Head of caudate nucleus (tissue), 42 donors: ENCODE measurements around the gene ZNF468.
"Not testable (repeated sequence)": the region's sequence is repeated elsewhere in the genome, so short reads cannot be mapped to it uniquely, and the experiment has no call there.

Source experiments
- DNase-seq, 42 donors: peaks; one replicate each; pipeline versions ENCODE4 v3.0.0 to v3.0.0-alpha.2; 2020 to 2021; ENCODE audit warnings: mixed read lengths in 7 of 42
- intact Hi-C: fragments of 100-400 bp; cut with DNase I; formaldehyde crosslinking; loops from one replicate; pipeline ENCODE4 v1.15.0; 2022

Gene ZNF468

GRCh38 chr19:52834289-52834688 lies 23.1 kb downstream of the ZNF468 start:
- DNase-seq, intact Hi-C loops: not testable (repeated sequence)

DNA sequence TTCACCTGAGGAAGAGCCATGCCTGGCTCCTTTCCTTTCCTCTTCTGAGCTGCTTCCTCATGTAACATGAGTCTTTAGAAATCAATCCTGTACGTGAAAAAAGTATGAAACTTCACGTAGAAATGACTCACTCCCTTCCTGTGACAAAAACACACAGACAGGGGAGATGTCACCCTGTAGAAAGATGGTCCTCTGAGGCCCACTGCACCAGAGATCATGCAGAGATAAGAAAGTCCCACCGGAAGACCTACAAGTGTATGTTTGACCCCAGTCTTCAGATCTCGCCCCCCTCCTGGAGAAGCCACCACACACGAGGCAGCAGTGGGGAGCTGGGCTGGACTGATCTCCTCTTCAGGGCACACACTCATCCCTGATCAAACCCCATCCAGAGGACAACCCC lies 23.9 kb downstream of the ZNF468 start:
- DNase-seq, intact Hi-C loops: not testable (repeated sequence)

DNA sequence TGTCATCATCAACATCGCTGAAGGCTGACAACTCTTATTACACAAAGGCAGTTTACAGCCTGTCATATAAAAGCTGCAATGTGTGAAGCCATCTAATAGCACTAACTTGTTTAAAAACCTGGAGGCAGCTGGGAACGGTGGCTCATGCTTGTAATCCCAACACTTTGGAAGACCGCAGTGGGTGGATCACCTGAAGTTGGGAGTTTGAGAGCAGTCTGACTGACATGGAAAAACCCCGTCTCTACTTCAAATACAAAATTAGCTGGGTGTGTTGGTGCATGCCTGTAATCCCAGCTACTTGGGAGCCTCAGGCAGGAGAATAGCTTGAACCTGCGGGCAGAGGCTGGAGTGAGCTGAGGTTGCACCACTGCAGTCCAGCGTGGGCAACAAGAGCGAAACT lies 27.6 kb downstream of the ZNF468 start:
- peak in 9 of 42 donors; percentile 12 to 65 (median 39) for DNase-seq
- intact Hi-C loops: not testable (repeated sequence)

GRCh38 chr19:52825765-52826164 lies 31.7 kb downstream of the ZNF468 start:
- no peak for DNase-seq
- intact Hi-C loops: no loop called here

DNA sequence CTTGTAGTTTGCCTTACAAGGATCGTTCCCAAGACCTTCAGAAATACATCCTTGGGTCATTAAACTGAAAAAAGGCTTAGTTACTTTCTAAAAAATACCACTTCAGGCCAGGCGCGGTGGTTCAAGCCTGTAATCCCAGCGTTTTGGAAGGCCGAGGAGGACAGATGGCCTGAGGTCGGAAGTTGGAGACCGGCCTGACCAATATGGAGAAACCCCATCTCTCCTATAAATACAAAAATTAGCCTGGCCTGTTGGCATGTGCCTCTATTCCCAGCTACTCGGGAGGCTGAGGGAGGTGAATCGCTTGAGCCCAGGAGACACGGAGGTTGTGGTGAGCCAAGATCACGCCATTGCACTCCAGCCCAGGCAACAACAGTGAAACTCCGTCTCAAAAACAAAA lies 33.7 kb downstream of the ZNF468 start:
- intact Hi-C loops: no loop called here
- no peak for DNase-seq

DNA sequence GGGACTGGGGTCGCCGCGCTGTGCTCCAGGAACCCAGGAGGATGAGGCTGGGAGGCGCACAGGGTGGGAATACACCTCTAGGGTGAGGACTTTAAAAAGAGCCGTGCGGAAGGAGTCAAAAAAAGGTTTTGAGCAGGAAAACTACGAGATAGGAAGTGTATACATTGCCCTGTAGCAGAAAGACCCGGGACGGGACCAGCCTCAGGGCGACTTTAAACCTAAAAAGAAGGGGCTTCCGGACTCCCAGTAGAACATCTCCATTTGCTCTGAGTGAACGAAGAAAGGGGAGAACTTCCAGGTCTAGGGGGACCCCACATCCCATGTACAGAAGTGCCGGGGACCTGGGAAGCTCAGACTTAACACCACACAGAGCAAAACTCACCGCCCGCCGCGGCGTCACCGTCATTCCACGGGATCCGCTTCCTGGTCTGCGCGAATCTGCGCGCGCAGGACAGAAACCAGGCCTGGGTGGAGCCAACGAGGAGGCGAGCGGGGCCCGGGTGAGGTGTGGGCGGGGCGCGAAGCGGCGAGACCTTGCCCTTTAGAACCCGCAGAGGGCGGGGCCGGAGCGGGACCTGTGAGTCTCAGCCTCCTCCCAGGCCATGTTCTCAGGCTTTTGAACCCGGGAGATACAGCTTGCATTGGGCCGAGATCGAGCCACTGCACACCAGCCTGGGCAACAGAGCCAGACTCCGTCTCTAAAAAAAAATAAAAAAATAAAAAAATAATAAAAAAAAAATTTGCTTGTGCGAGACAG lies 36.0 kb downstream of the ZNF468 start, which contains the start of gene ZNF28:
Gene ZNF28 (minus strand): TSS at position 430 of the 757 bp plus-strand sequence. CDS start 3,675 bp downstream, outside the sequence.
- intact Hi-C loops: not testable (repeated sequence)
- DNase-seq: peak; percentile 11 to 88 (median 73)

DNA sequence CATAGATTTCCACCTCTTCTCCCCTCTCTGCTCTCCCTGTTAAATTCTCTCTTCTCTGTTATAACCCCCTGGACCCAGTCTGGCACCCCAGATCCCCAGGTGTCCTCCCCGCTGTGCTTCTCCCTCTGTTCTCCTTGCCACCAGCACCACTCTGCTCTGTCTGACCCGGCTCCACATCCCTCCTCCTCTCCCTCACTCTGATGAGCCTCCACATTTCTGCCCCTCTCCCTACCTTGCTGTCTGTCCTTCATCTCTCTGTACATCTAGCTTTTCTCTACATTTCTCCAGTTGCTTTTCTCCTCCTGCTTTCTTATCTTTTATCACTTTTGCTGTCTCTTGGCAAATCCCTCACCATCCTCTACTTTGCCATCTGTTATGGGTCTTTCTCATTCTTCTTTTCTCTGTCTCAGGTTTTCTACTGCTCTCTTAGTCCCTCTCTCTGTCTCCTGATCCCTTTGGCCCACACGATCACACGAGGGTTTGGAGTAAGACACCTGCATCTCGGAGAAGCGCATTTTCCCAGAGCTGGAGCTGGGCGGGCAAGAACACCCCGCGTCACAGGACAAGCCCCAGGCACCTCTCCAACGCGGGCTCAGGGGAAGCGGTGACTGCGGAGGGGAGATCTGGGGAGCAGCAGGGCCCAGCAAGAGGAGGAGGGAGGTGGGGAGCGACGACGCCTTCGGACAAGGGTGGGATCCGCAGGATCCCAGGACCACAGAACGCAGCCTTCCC lies 36.8 kb downstream of the ZNF468 start:
- DNase-seq: peak in 24 of 42 donors; percentile 5 to 57 (median 26)

GRCh38 chr19:52809801-52810200 lies 47.6 kb downstream of the ZNF468 start:
- no peak for DNase-seq
- intact Hi-C loops: no loop called here

More for the DNA sequence above, 36.8 kb downstream of the ZNF468 start:
- intact Hi-C loops: not testable (repeated sequence)

DNA sequence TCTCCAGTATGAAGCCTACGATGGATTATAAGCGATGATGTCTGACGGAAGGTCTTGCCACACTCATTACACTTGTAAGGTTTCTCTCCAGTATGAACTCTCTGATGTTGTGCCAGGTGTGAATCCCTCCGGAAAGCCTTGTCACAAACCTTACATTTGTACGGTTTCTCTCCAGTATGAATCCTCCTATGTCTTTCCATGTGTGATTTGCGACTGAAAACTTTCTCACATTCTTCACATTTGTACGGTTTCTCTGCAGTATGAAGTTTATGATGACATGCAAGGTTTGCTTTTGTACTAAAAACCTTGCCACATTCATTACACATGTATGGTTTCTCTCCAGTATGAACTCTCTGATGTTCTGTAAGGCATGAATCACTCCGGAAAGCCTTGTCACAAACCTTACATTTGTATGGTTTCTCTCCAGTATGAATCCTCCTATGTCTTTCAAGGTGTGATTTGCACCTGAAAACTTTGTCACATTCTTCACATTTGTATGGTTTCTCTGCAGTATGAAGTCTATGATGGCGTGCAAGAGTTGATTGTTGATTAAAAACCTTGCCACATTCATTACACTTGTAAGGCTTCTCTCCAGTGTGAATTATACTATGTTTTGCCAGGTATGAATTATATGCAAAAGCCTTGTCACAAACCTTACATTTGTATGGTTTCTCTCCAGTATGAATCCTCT lies 57.3 kb downstream of the ZNF468 start:
- intact Hi-C loops, DNase-seq: not testable (repeated sequence)

DNA sequence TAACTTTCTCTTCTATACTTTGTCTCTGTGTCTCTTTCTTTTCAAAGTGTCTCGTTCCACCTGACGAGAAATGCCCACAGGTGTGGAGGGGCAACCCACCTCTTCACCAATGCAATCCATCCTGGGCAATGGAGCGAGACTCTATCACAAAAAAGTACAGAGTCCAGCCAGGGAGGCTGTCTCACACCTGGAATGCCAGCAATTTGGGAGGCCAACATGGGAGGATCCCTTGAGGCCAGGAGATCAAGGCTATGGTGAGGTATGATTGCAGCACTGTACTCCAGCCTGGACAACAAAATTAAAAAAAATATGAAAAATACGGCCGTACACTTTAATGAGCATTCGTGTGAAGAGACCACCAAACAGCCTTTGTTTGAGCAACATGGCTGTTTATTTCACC lies 68.0 kb downstream of the ZNF468 start:
- intact Hi-C loops: no loop called here
- DNase-seq: peak in 1 of 42 donors; percentile 33
